Stimulated activated CD4-positive, alpha-beta T cell treated with anti-CD3 and anti-CD28 coated beads, Interleukin-4, amount 100 ng/mL, for 1 hour (primary cell): ENCODE data around the gene NLRP7.
"Not testable (repeated sequence)": the region's sequence is repeated elsewhere in the genome, so short reads cannot be mapped to it uniquely, and the experiment has no call there.

Experiments
- DNase-seq: peaks from one replicate; pipeline ENCODE4 v3.0.0-alpha.2; 2020

NLRP7 gene

DNA sequence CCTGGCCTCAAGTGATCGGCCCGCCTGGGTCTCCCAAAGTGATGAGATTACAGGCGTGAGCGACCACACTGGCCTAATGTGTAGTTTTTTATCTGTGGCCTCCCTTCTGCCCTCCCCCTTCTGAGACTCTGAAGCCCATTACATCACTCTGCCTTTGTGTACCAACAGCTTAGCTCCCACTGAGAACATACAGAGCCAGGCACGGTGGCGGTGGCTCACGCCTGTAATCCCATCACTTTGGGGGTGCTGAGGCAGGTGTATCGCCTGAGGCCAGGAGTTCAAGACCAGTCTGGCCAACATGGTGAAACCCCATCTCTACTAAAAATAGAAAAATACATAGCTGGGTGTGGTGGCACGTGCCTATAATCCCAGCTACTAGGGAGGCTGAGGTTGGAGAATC, 28.8 kb downstream of the NLRP7 start:
- DNase-seq = no peak

GRCh38 chr19:54916822-54917221, 30.5 kb downstream of the NLRP7 start:
- no peak for DNase-seq

GRCh38 chr19:54907899-54908298, 39.4 kb downstream of the NLRP7 start:
- not testable (repeated sequence) for DNase-seq

DNA sequence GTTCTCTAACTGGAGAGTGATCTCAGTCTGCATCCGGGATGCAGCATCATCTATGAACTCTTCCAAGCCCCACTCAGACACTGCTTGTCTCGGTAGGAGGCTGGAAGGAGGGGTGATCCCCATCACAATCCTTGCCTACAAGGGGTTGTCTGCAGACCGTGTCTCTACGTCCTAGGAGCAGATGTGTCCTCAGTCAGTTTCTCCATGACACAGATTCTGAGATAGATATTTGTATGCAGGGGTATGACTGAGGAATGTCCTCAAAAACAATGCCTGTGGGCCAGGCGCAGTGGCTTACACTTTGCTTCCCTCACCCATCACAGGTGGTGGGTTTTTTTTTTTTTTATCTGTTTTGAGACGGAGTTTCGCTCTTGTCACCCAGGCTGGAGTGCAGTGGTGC, 40.5 kb downstream of the NLRP7 start:
- no peak for DNase-seq

GRCh38 chr19:54905803-54906511, 41.4 kb downstream of the NLRP7 start, which contains the start of gene NCR1:
Gene NCR1, plus strand, starts transcription at chr19:54906148. Its CDS starts 40 bp downstream, at chr19:54906188.
- no peak for DNase-seq

DNA sequence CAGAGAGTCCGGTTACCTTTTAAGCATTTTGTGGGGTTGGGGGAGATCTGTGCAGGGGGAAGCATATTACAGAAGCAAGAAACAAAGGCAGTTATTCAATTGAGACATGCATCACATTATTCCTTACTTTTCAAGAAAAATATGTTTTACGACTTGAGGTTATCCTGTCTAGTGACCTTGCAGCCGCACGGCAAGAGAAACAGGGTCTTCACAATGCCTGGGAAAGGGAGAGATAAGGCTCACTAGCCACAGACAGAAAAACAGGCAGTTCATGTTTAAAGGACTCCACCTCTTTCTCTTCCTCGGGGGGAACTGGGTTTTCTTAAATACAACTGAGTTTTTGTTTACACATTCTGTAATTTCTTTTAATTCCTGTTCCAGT, 41.9 kb downstream of the NLRP7 start:
- no peak for DNase-seq

- not testable (repeated sequence) for DNase-seq
These were observed 43.1 kb downstream of the NLRP7 start for GRCh38 chr19:54904261-54904660.

DNA sequence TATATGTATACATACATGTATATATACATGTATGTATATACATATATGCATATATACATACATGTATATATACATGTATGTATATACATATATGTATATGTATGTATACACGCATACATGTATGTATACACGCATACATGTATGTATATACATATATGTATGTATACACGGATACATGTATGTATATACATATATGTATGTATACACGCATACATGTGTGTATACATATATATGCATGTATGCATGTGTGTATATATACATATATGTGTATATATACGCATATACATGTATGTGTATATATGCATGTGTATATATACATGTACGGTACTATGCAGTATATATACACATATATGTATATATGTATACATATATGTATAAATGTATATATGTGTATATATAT, 44.0 kb downstream of the NLRP7 start:
- DNase-seq = no peak

DNA sequence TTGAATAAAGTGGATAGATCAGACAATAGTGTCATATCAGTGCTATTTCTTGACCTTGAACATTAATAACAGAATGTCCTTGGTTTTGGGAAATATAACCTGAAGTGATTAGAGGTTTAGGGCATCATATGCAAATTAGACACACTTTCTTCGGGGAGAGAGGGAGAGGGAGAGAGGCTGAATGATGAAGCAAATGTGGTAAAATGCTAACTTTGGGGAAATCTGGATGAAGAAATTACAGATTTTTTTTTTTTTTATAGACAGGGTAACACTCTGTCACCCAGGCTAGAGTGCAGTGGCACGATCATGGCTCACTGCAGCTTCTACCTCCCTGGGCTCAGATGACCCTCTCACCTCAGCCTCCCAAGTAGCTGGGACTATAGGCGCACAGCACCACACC, 45.3 kb downstream of the NLRP7 start:
- no peak for DNase-seq

GRCh38 chr19:54901153-54901552, 46.2 kb downstream of the NLRP7 start:
- not testable (repeated sequence) for DNase-seq

- DNase-seq = not testable (repeated sequence)
These were observed 47.7 kb downstream of the NLRP7 start for GRCh38 chr19:54899646-54900045.

DNA sequence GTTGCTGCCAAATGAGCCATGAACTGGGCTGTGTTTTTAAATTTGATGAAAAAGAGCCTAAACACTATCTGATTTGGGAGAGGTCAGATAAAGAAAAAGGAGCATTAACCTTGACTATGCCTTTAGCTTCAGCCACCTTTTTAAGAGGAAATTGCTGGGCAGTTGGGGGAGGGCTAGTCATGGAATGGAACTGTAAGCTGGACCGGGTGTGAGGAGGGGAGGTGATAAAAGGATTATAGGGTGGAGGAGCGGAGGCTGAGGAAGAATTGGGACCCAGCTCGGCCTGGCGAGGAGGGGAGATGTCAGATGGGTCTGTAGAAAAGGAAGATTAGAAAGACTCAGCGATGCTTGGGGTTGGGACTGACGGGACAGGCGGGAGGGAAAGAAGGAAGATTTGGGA, 48.6 kb downstream of the NLRP7 start:
- DNase-seq = not testable (repeated sequence)

- no peak for DNase-seq
These were observed 51.3 kb downstream of the NLRP7 start for GRCh38 chr19:54896036-54896435.

GRCh38 chr19:54894106-54894505, 53.2 kb downstream of the NLRP7 start:
- not testable (repeated sequence) for DNase-seq

DNA sequence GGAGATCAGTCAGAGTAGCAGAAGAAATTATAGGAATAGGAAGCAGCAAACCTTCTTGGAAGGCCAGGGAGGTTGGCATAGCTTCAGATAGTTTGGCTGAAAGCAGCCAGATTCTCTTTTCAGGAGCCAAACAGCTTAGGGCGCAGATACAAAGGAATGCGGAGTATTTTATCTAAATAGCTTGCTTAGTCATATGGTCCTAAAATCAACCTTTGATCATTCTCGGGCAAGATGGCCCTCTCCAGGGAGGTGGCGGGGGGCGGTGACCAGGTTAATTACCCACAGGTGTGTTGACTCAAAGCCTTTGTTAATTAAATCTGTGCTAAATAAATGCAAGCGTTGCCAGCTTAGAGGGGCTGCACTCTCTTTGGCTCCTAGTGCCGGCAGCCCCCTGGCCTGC, 53.9 kb downstream of the NLRP7 start:
- no peak for DNase-seq

DNA sequence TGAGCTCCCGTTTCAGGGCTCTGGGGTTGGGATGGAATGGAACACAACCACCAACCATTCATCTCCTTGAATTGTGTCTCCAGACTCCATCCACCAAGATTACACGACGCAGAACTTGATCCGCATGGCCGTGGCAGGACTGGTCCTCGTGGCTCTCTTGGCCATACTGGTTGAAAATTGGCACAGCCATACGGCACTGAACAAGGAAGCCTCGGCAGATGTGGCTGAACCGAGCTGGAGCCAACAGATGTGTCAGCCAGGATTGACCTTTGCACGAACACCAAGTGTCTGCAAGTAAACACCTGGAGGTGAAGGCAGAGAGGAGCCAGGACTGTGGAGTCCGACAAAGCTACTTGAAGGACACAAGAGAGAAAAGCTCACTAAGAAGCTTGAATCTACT, 57.8 kb downstream of the NLRP7 start:
- DNase-seq = no peak

DNA sequence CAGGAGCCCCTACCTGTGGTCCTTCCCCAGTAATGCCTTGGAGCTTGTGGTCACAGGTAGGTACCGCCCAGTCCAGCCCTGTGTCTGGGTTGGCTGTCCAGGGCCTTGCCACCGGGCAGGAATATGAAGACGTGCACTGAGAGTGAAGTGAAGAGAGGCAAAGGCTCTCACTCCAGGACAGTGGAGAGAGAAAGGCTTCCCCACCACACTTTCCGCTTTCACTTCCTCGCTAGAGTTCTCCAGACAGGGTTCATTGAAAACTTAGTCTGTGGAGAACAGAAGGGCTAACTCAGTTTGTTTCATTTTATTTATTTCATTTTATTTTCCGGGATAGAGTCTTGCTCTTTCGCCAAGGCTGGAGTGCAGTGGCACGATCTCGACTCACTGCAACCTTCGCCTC, 59.1 kb downstream of the NLRP7 start:
- no peak for DNase-seq

DNA sequence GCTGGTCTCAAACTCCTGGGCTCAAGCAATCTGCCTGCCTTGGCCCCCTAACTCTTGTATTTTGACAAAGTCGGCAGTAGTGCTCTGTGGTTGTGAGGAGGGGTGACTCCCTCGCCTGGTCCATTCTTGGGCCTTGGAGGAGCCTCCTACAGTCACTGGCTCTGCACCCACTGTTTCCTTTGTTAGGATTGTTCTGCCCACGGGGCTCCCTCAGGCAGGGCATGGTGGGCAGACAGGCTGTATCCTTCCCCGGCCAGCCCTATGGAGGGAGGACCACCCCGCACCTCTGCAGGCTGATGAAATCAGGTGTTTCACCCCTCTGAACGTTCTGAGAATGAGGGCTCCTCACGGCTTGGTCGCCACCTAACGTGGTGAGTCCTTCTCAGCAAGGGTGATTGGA, 64.1 kb downstream of the NLRP7 start:
- DNase-seq = no peak

GRCh38 chr19:54882758-54883157, 64.6 kb downstream of the NLRP7 start:
- no peak for DNase-seq

DNA sequence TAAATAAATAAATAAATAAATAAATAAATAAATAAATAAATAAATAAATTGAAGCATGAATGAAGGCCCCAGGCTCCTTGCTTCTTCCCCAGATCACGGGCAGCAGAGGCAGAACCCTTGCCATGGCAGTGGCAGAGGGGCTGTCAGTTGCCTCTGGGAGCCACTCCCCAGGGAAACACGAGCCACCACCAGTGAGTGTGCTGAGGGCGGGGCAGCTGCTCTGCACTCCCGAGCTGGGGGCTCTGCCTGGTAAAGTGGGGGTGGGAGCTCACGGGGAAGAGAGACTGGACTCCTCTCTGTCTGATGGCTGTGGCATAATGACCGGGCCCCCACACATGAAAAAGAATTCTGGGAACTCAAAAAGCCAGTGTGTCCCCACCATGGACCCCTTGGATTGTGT, 65.4 kb downstream of the NLRP7 start:
- DNase-seq = no peak

DNA sequence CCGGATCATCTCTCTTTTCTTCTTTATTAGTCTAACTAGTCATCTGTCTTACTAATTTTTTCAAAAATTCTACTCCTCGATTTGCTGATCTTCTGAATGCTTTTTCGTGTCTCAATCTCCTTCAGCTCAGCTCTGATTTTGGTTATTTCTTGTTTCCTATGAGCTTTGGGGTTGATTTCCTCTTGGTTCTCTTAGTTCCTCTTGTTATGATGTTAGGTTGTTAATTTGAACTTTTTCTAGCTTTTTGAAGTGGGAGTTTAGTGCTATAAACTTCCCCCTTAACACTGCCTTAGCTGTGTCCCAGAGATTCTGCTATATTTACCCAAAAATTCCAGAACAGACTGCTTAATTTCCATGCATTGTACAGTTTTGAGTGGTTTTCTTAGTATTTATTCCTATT, 69.9 kb downstream of the NLRP7 start:
- DNase-seq = no peak

DNA sequence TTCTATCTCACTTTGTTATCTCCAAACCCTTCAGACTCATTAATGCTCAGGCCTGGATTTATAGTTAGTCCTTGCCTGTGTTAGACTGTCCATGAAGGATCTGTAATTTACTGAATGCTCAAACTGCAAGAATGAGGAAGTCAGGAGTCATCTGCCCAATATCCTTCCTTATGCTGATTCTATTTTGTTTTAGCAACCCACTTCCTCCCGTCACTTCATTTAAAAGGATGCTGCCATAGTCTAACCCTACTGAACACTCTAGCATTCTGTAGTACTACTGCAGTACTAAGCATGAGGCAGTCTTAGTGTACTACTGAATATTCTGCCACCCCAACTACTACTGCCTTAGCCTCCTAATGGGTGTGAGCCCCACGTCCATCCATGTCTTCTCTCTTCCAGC, 71.8 kb downstream of the NLRP7 start:
- DNase-seq = no peak

GRCh38 chr19:54873990-54874389, 73.3 kb downstream of the NLRP7 start, which contains the start of gene FCAR:
Gene FCAR, plus strand, starts transcription at chr19:54874235. Its CDS starts 55 bp downstream, at chr19:54874290.
- DNase-seq = no peak
